Thyroid gland (tissue), 4 donors: ENCODE results near the gene CSTB. TPM values are rescaled to one million over a fixed set of nuclear protein-coding genes. Genes with fewer than 3 reads are reported as not detected.

ENCODE experiments used
- DNase-seq, 2 donors: peaks; one replicate each; pipeline ENCODE4 v3.0.0-alpha.2; 2019
- H3K27ac ChIP-seq, 3 donors: fragments of 200-600 bp; sonication (generic); 1 replicate in 2 of 3; 2 replicates in 1 of 3; pipeline ENCODE4 v1.5.1; 2016 to 2019; ENCODE audit warnings: mild to moderate bottlenecking in 1 of 3, moderate library complexity in 1 of 3
- H3K27me3 ChIP-seq: fragments of 200-600 bp; sonication (generic); one replicate; pipeline ENCODE4 v1.5.1; 2019
- H3K36me3 ChIP-seq, 2 donors: fragments of 200-600 bp; sonication (generic); one replicate each; pipeline ENCODE4 v1.5.1; 2016 to 2019
- H3K4me1 ChIP-seq, 2 donors: fragments of 200-600 bp; sonication (generic); one replicate each; pipeline ENCODE4 v1.5.1; 2017 to 2019
- H3K4me3 ChIP-seq, 3 donors: fragments of 200-600 bp; sonication (generic); replicated peaks in 1 of 3; 1 replicate in 2 of 3; 2 replicates in 1 of 3; pipeline ENCODE4 v1.5.1; 2016; ENCODE audit warnings: mild to moderate bottlenecking in 1 of 3
- H3K9me3 ChIP-seq: fragments of 200-600 bp; sonication (generic); one replicate; pipeline ENCODE4 v1.5.1; 2017
- CTCF ChIP-seq, 6 experiments: fragments of 200-600 bp in 3 of 6; fragments of 450-650 bp in 3 of 6; sonication (generic) in 3 of 6; IDR thresholded peaks; one replicate each; pipeline ENCODE4 v1.5.1; 2016 to 2019; ENCODE audit warnings: antibody characterized with exemption in 6 of 6, mild to moderate bottlenecking in 2 of 6, inconsistent platforms in 1 of 6, moderate library complexity in 1 of 6
- POLR2A ChIP-seq, 2 donors: fragments of 450-650 bp; IDR thresholded peaks; one replicate each; pipeline ENCODE4 v1.6.1; 2017; ENCODE audit warnings: antibody characterized with exemption in 2 of 2, mild to moderate bottlenecking in 2 of 2, moderate library complexity in 1 of 2
- WGBS, 2 donors: methylation state at CpG; one replicate each; pipeline ENCODE4 v1.1.5; 2017; 5-methylcytosine and 5-hydroxymethylcytosine counted together
- intact Hi-C: fragments of 100-400 bp; cut with DNase I; formaldehyde crosslinking; loops from one replicate; pipeline ENCODE4 v1.15.1; 2023
- total RNA-seq, 4 donors: library from RNA; depleted of rRNA; stranded (reverse); fragments of >200 nt; gene quantifications; one replicate each; pipeline ENCODE4 v1.2.3, GENCODE V29; 2016

CSTB gene
- total RNA-seq, 4 donors from 2014 or later: 9.1 to 32.4 (median 14.5) TPM

DNA sequence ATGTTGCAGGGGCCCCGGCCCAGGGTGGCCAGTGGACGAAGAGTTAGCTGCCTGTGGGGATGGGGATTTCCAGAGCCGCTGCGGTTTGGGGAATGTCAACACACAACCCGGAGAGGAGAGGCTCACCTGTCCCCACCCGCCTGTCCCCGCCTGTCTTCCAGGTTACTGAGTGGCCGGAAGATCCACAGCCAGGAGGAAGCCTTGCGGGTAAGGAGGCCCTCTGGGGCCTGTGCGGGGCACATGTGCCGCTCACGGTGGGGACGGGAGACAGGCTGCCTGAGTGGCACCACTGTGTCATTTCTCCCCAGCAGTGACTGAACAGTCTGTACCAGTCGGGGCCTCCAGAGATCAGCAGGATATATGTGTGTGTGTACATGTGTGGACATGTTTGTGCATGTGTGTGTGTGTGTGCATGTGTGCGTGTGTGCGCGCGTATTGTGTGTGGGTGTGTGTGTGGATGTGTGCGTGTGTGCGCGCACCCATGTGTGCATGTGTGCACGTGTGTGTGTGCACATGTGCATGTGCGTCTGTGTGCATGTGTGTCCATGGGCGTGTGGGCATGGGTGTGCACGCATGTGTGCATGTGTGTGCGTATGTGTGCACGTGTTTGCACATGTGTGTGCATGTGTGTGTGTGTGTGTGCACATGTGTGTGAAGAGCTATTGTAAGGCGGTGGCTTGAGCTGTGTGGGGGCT is 25.6 kb downstream of the CSTB start:
- H3K27ac ChIP-seq: no peak overlapping the region
- no peaks in the 10 kb centered on the region for H3K27me3 ChIP-seq
- H3K9me3 ChIP-seq: no peaks in the 10 kb centered on the region
- no peaks in the 10 kb centered on the region for H3K4me1 ChIP-seq
- H3K4me3 ChIP-seq: no peak overlapping the region
- H3K36me3 ChIP-seq: peaks cover 53 to 67% of the 10 kb centered on the region in 2 donors
- no peak for DNase-seq
- intact Hi-C loops: no loop called here
- WGBS, 2 donors: 85 to 88% methylated on average over 20 to 28 of the region's 28 CpGs
- no peak for TF ChIP-seq POLR2A (IDR thresholded peaks at IDR 0.05)
- TF ChIP-seq CTCF (IDR thresholded peaks at IDR 0.05): no peak

- DNase-seq: no peak
- intact Hi-C loops: no loop called here
- WGBS, 2 donors: 79 to 94% methylated on average over 7 to 17 of the region's 18 CpGs
- no peak overlapping the region for H3K4me3 ChIP-seq
- TF ChIP-seq POLR2A (IDR thresholded peaks at IDR 0.05) (no peak), CTCF (IDR thresholded peaks at IDR 0.05) (no peak)
- no peaks in the 10 kb centered on the region for H3K27me3 ChIP-seq
- H3K9me3 ChIP-seq: no peaks in the 10 kb centered on the region
- no peak overlapping the region for H3K27ac ChIP-seq
- no peaks in the 10 kb centered on the region for H3K4me1 ChIP-seq
- peaks cover 51 to 67% of the 10 kb centered on the region in 2 donors for H3K36me3 ChIP-seq
These were observed 26.4 kb downstream of the CSTB start for GRCh38 chr21:43749651-43750262.

DNA sequence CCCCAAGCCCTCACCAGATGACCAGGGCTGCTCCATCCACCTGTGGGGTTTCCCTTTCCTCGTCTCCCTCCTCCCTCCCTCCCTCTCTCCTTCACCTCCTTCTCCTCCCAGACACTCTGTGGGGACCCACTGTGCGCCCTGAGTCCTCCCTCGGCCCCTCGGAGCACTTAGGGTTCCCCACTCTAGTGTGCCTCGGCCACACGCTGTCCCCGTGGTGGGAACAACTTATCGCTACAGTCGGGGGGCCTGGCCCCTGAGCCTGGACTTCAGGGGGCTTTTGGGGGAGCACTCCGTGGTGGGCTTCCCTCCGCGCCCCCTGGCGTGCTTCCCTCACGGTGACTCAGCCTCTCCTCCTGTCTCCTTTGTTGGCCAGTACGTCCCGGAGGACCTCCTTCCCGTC is 27.5 kb downstream of the CSTB start:
- 90 to 96% methylated on average over 16 to 17 of the region's 17 CpGs for WGBS, 2 donors
- no peak overlapping the region for H3K4me3 ChIP-seq
- no peak overlapping the region for H3K27ac ChIP-seq
- no peak for DNase-seq
- no peaks in the 10 kb centered on the region for H3K9me3 ChIP-seq
- H3K27me3 ChIP-seq: no peaks in the 10 kb centered on the region
- no peak for TF ChIP-seq CTCF (IDR thresholded peaks at IDR 0.05)
- TF ChIP-seq POLR2A (IDR thresholded peaks at IDR 0.05): no peak
- intact Hi-C loops: no loop called here
- peaks cover 54 to 67% of the 10 kb centered on the region in 2 donors for H3K36me3 ChIP-seq
- H3K4me1 ChIP-seq: no peaks in the 10 kb centered on the region

GRCh38 chr21:43745772-43746517 is 30.2 kb downstream of the CSTB start:
- intact Hi-C loops: no loop called here
- WGBS, 2 donors: 94 to 95% methylated on average over 16 of the region's 16 CpGs

More at GRCh38 chr21:43745772-43746517, 30.2 kb downstream of the CSTB start:
- Histone ChIP-seq H3K27me3 (no peaks in the 10 kb centered on the region), H3K36me3 (peaks cover 44 to 53% of the 10 kb centered on the region in 2 donors), H3K9me3 (no peaks in the 10 kb centered on the region), H3K27ac (no peak overlapping the region), H3K4me1 (peaks cover 0 to 4% of the 10 kb centered on the region in 2 donors), H3K4me3 (no peak overlapping the region)
- DNase-seq: no peak
- TF ChIP-seq POLR2A (IDR thresholded peaks at IDR 0.05): no peak
- TF ChIP-seq CTCF (IDR thresholded peaks at IDR 0.05): no peak
